PFSK-1 (cell line): ENCODE results near the gene MIB1.

Experiments
- POLR2AphosphoS5 ChIP-seq: IDR thresholded peaks from 2 replicates; pipeline ENCODE4 v1.6.1; 2012; ENCODE audit warnings: low read depth, mild to moderate bottlenecking, control low read depth, low read length, moderate library complexity
- SIN3A ChIP-seq: IDR thresholded peaks from 2 replicates; pipeline ENCODE4 v1.6.1; 2012; ENCODE audit warnings: mild to moderate bottlenecking, low read length, moderate library complexity, borderline replicate concordance; ENCODE audit not compliant: insufficient read depth
- TAF1 ChIP-seq: IDR thresholded peaks from 2 replicates; pipeline ENCODE4 v1.6.1; 2012; ENCODE audit warnings: low read length, control low read depth, borderline replicate concordance; ENCODE audit not compliant: insufficient read depth

- TF ChIP-seq TAF1 (no peak), POLR2AphosphoS5 (no peak), SIN3A (no peak)
Measured at GRCh38 chr18:21743166-21743832, 2.7 kb downstream of the MIB1 start.
